HEK293T (cell line): Measurements from ENCODE around the gene CLDN16.

Source experiments
- CTCF ChIA-PET: fragments of 350-600 bp; formaldehyde crosslinking; extraction: SDS; loops from one replicate; lab custom pipeline; 2021; ENCODE audit warnings: antibody characterized with exemption, inconsistent platforms; lab: Yijun Ruan, JAX
- POLR2A ChIA-PET: fragments of 350-600 bp; formaldehyde crosslinking; extraction: SDS; loops from one replicate; lab custom pipeline; 2020; ENCODE audit warnings: antibody characterized with exemption, inconsistent platforms; lab: Yijun Ruan, JAX
- DNase-seq: peaks from one replicate; pipeline ENCODE4 v3.0.0; 2012; ENCODE audit warnings: mixed read lengths; ENCODE audit errors: extremely low spot score
- ARNT ChIP-seq: fragments of 450-650 bp; IDR thresholded peaks from 2 replicates; pipeline ENCODE4 v1.6.1; 2017; ENCODE audit warnings: mild to moderate bottlenecking
- BHLHE40 ChIP-seq: fragments of 450-650 bp; IDR thresholded peaks from 2 replicates; pipeline ENCODE4 v1.6.1; 2016; ENCODE audit warnings: mild to moderate bottlenecking, moderate library complexity, borderline replicate concordance
- CTBP1 ChIP-seq: fragments of 450-650 bp; IDR thresholded peaks from 2 replicates; pipeline ENCODE4 v1.6.1; 2016; ENCODE audit warnings: borderline replicate concordance
- ELF4 ChIP-seq: fragments of 450-650 bp; IDR thresholded peaks from 2 replicates; pipeline ENCODE4 v1.6.1; 2017; ENCODE audit warnings: antibody characterized with exemption
- FOXA1 ChIP-seq: fragments of 450-650 bp; IDR thresholded peaks from 2 replicates; pipeline ENCODE4 v1.6.1; 2016; ENCODE audit warnings: mild to moderate bottlenecking
- FOXK2 ChIP-seq: fragments of 450-650 bp; IDR thresholded peaks from 2 replicates; pipeline ENCODE4 v1.6.1; 2016; ENCODE audit warnings: mild to moderate bottlenecking
- FOXM1 ChIP-seq: fragments of 450-650 bp; IDR thresholded peaks from 2 replicates; pipeline ENCODE4 v1.6.1; 2017; ENCODE audit warnings: mild to moderate bottlenecking, borderline replicate concordance
- HDGF ChIP-seq: fragments of 450-650 bp; IDR thresholded peaks from 2 replicates; pipeline ENCODE4 v1.6.1; 2017; ENCODE audit warnings: antibody characterized with exemption, borderline replicate concordance
- L3MBTL2 ChIP-seq: fragments of 450-650 bp; conservative IDR thresholded peaks from 2 replicates; pipeline ENCODE4 v1.6.1; 2016; ENCODE audit warnings: mild to moderate bottlenecking
- LEF1 ChIP-seq: fragments of 450-650 bp; IDR thresholded peaks from 2 replicates; pipeline ENCODE4 v1.6.1; 2017; ENCODE audit warnings: mild to moderate bottlenecking, borderline replicate concordance
- NFRKB ChIP-seq: fragments of 450-650 bp; IDR thresholded peaks from 2 replicates; pipeline ENCODE4 v1.6.1; 2016; ENCODE audit warnings: mild to moderate bottlenecking, moderate library complexity
- PKNOX1 ChIP-seq: fragments of 450-650 bp; IDR thresholded peaks from 2 replicates; pipeline ENCODE4 v1.6.1; 2016
- SP1 ChIP-seq: fragments of 450-650 bp; IDR thresholded peaks from 2 replicates; pipeline ENCODE4 v1.6.1; 2017
- SUZ12 ChIP-seq: fragments of 450-650 bp; IDR thresholded peaks from 2 replicates; pipeline ENCODE4 v1.6.1; 2016; ENCODE audit warnings: mild to moderate bottlenecking
- TARDBP ChIP-seq: fragments of 450-650 bp; IDR thresholded peaks from 2 replicates; pipeline ENCODE4 v1.6.1; 2016
- ZNF384 ChIP-seq: fragments of 450-650 bp; IDR thresholded peaks from 2 replicates; pipeline ENCODE4 v1.6.1; 2016

Gene CLDN16

GRCh38 chr3:190346541-190346940, 41.4 kb upstream of the CLDN16 start:
- ChIA-PET POLR2A (no interaction called here), CTCF (no interaction called here)
- no peak for DNase-seq
- TF ChIP-seq ZNF384 (no peak), L3MBTL2 (no peak), PKNOX1 (no peak), TARDBP (no peak), ELF4 (no peak), SUZ12 (no peak), FOXA1 (no peak), NFRKB (no peak), HDGF (no peak), CTBP1 (no peak), BHLHE40 (no peak)

- DNase-seq, result no peak
- no peak for TF ChIP-seq ELF4
- ChIA-PET POLR2A (no interaction called here), CTCF (interaction anchor here (1.1 kb wide), 1 partner anchor 392 kb away, joined by 3 read pairs; no protein-coding TSS in a partner anchor)
Measured at GRCh38 chr3:190352861-190353457, 35.0 kb upstream of the CLDN16 start.

- CTCF ChIA-PET, result no interaction called here
- no peak for DNase-seq
- TF ChIP-seq TARDBP (no peak), SP1 (no peak), PKNOX1 (no peak), SUZ12 (no peak), HDGF (no peak), NFRKB (no peak), LEF1 (no peak), BHLHE40 (no peak)
- POLR2A ChIA-PET, result no interaction called here
Measured at GRCh38 chr3:190356246-190356645, 31.7 kb upstream of the CLDN16 start.

- no peak for TF ChIP-seq BHLHE40
- TF ChIP-seq ZNF384, result no peak
- no peak for TF ChIP-seq ELF4
- ChIA-PET CTCF (no interaction called here), POLR2A (no interaction called here)
- no peak for DNase-seq
Measured at GRCh38 chr3:190357468-190357867, 30.5 kb upstream of the CLDN16 start.

GRCh38 chr3:190359813-190360212, 28.1 kb upstream of the CLDN16 start:
- DNase-seq, result no peak
- TF ChIP-seq ELF4, result no peak
- TF ChIP-seq FOXA1, result no peak
- no peak for TF ChIP-seq BHLHE40
- TF ChIP-seq LEF1, result no peak
- no peak for TF ChIP-seq SP1
- no peak for TF ChIP-seq ARNT
- TF ChIP-seq FOXM1, result no peak
- no peak for TF ChIP-seq FOXK2
- no peak for TF ChIP-seq L3MBTL2
- TF ChIP-seq TARDBP, result no peak
- TF ChIP-seq CTBP1, result no peak
- no peak for TF ChIP-seq NFRKB
- no peak for TF ChIP-seq SUZ12
- TF ChIP-seq PKNOX1, result no peak
- no peak for TF ChIP-seq HDGF
- TF ChIP-seq ZNF384, result no peak
- ChIA-PET POLR2A (no interaction called here), CTCF (no interaction called here)

GRCh38 chr3:190360228-190360627, 27.7 kb upstream of the CLDN16 start:
- POLR2A ChIA-PET, result no interaction called here
- no peak for DNase-seq
- CTCF ChIA-PET, result no interaction called here
- TF ChIP-seq ARNT, result no peak

GRCh38 chr3:190361791-190362190, 26.2 kb upstream of the CLDN16 start:
- ChIA-PET POLR2A (no interaction called here), CTCF (no interaction called here)
- TF ChIP-seq TARDBP (no peak), FOXM1 (no peak), PKNOX1 (no peak), SUZ12 (no peak), NFRKB (no peak)
- DNase-seq, result no peak
